MM.1S (cell line): ENCODE data around the gene BLOC1S2.

Experiments
- CTCF ChIP-seq: fragments of 300-600 bp; sonication (generic); IDR thresholded peaks from 2 replicates; pipeline ENCODE4 v1.5.1; 2016; ENCODE audit warnings: antibody characterized with exemption, low read length, mixed read lengths
- EZH2 ChIP-seq: fragments of 300-600 bp; sonication (generic); optimal IDR thresholded peaks from 2 replicates; pipeline ENCODE3; 2017; ENCODE audit warnings: low read depth, mild to moderate bottlenecking, antibody characterized with exemption, low read length, mixed read lengths

GRCh38 chr10:100232101-100232500 is 54.4 kb downstream of the BLOC1S2 start:
- TF ChIP-seq CTCF (no peak), EZH2 (no peak)
